OCI-LY3 (cell line): ENCODE results near the gene RPL31.

Experiments used
- CTCF ChIP-seq: fragments of 200-600, 300-600 bp; sonication (generic); IDR thresholded peaks from 2 replicates; pipeline ENCODE4 v1.5.1; 2014; ENCODE audit warnings: antibody characterized with exemption, low read length, low read depth
- EZH2phosphoT487 ChIP-seq: fragments of 200-600 bp; shearing (Covaris generic); IDR thresholded peaks from 2 replicates; pipeline ENCODE4 v1.6.1; 2018; ENCODE audit warnings: antibody characterized with exemption, mixed run types, low read depth

- TF ChIP-seq CTCF (no peak), EZH2phosphoT487 (no peak)
Observed at GRCh38 chr2:101002562-101003277, 631 bp downstream of the RPL31 start.
